Measurements from ENCODE around the gene SCMH1. TPM values are rescaled to one million over a fixed set of nuclear protein-coding genes. Genes with fewer than 3 reads are reported as not detected.

Gene SCMH1
- total RNA-seq, 1 donor from 2014 or later = 5.0 TPM

GRCh38 chr1:41167667-41168066 is 74.4 kb downstream of the SCMH1 start:
- no peak for TF ChIP-seq CTCF (IDR thresholded peaks at IDR 0.05; ENCODE audit: insufficient read depth, low read length, severe bottlenecking)
- DNase-seq (ENCODE audit: low read depth) (no peak), FAIRE-seq (no peak)
- Histone ChIP-seq H3K4me3 (ENCODE audit: low read depth, low read length) (no peak overlapping the region), H3K36me3 (ENCODE audit: control insufficient read depth, insufficient read depth, low read length) (no peaks in the 10 kb centered on the region), H3K27me3 (ENCODE audit: control insufficient read depth, insufficient read depth, low read length) (no peaks in the 10 kb centered on the region)

- DNase-seq (ENCODE audit: low read depth) = no peak
- no peaks in the 10 kb centered on the region for H3K36me3 ChIP-seq (ENCODE audit: control insufficient read depth, insufficient read depth, low read length)
- no peak for FAIRE-seq
- TF ChIP-seq CTCF (IDR thresholded peaks at IDR 0.05; ENCODE audit: insufficient read depth, low read length, severe bottlenecking) = no peak
- no peak overlapping the region for H3K4me3 ChIP-seq (ENCODE audit: low read depth, low read length)
- H3K27me3 ChIP-seq (ENCODE audit: control insufficient read depth, insufficient read depth, low read length) = no peaks in the 10 kb centered on the region
Measured at GRCh38 chr1:41164727-41165126, 77.4 kb downstream of the SCMH1 start.

- no peak for TF ChIP-seq CTCF (IDR thresholded peaks at IDR 0.05; ENCODE audit: insufficient read depth, low read length, severe bottlenecking)
- DNase-seq (ENCODE audit: low read depth) = no peak
- Histone ChIP-seq H3K27me3 (ENCODE audit: control insufficient read depth, insufficient read depth, low read length) (no peaks in the 10 kb centered on the region), H3K4me3 (ENCODE audit: low read depth, low read length) (no peak overlapping the region), H3K36me3 (ENCODE audit: control insufficient read depth, insufficient read depth, low read length) (no peaks in the 10 kb centered on the region)
- no peak for FAIRE-seq
Measured at GRCh38 chr1:41162441-41162840, 79.7 kb downstream of the SCMH1 start.

- TF ChIP-seq CTCF (IDR thresholded peaks at IDR 0.05; ENCODE audit: insufficient read depth, low read length, severe bottlenecking) = no peak
- H3K36me3 ChIP-seq (ENCODE audit: control insufficient read depth, insufficient read depth, low read length) = no peaks in the 10 kb centered on the region
- FAIRE-seq (no peak), DNase-seq (ENCODE audit: low read depth) (no peak)
- no peak overlapping the region for H3K4me3 ChIP-seq (ENCODE audit: low read depth, low read length)
- H3K27me3 ChIP-seq (ENCODE audit: control insufficient read depth, insufficient read depth, low read length) = no peaks in the 10 kb centered on the region
Measured at GRCh38 chr1:41161846-41162245, 80.3 kb downstream of the SCMH1 start.

- Histone ChIP-seq H3K36me3 (ENCODE audit: control insufficient read depth, insufficient read depth, low read length) (no peaks in the 10 kb centered on the region), H3K27me3 (ENCODE audit: control insufficient read depth, insufficient read depth, low read length) (no peaks in the 10 kb centered on the region), H3K4me3 (ENCODE audit: low read depth, low read length) (no peak overlapping the region)
- no peak for FAIRE-seq
- no peak for TF ChIP-seq CTCF (IDR thresholded peaks at IDR 0.05; ENCODE audit: insufficient read depth, low read length, severe bottlenecking)
- DNase-seq (ENCODE audit: low read depth) = no peak
Measured at GRCh38 chr1:41160498-41161110, 81.5 kb downstream of the SCMH1 start.

GRCh38 chr1:41158966-41159365 is 83.1 kb downstream of the SCMH1 start:
- Histone ChIP-seq H3K27me3 (ENCODE audit: control insufficient read depth, insufficient read depth, low read length) (no peaks in the 10 kb centered on the region), H3K36me3 (ENCODE audit: control insufficient read depth, insufficient read depth, low read length) (no peaks in the 10 kb centered on the region), H3K4me3 (ENCODE audit: low read depth, low read length) (no peak overlapping the region)
- TF ChIP-seq CTCF (IDR thresholded peaks at IDR 0.05; ENCODE audit: insufficient read depth, low read length, severe bottlenecking) = no peak
- FAIRE-seq (no peak), DNase-seq (ENCODE audit: low read depth) (no peak)
